Neuron (in vitro differentiated cells): Measurements from ENCODE around the gene NOP14.

Experiments used
- H2AFZ ChIP-seq: one replicate; pipeline ENCODE4 v1.6.1; 2013; ENCODE audit warnings: low read depth, mild to moderate bottlenecking, inconsistent platforms, low read length, moderate library complexity
- H3K27me3 ChIP-seq: one replicate; pipeline ENCODE4 v1.6.1; 2013; ENCODE audit warnings: low read length; ENCODE audit not compliant: insufficient read depth
- H3K36me3 ChIP-seq: one replicate; pipeline ENCODE4 v1.6.1; 2013; ENCODE audit warnings: low read length; ENCODE audit not compliant: insufficient read depth
- H3K4me1 ChIP-seq: one replicate; pipeline ENCODE4 v1.6.1; 2013; ENCODE audit warnings: low read length; ENCODE audit not compliant: insufficient read depth
- H3K4me3 ChIP-seq: 2 replicates; pipeline ENCODE4 v1.5.1; 2013; ENCODE audit warnings: mild to moderate bottlenecking, low read length, moderate library complexity
- H3K9me3 ChIP-seq: one replicate; pipeline ENCODE4 v1.6.1; 2013; ENCODE audit warnings: low read length

NOP14 gene

DNA sequence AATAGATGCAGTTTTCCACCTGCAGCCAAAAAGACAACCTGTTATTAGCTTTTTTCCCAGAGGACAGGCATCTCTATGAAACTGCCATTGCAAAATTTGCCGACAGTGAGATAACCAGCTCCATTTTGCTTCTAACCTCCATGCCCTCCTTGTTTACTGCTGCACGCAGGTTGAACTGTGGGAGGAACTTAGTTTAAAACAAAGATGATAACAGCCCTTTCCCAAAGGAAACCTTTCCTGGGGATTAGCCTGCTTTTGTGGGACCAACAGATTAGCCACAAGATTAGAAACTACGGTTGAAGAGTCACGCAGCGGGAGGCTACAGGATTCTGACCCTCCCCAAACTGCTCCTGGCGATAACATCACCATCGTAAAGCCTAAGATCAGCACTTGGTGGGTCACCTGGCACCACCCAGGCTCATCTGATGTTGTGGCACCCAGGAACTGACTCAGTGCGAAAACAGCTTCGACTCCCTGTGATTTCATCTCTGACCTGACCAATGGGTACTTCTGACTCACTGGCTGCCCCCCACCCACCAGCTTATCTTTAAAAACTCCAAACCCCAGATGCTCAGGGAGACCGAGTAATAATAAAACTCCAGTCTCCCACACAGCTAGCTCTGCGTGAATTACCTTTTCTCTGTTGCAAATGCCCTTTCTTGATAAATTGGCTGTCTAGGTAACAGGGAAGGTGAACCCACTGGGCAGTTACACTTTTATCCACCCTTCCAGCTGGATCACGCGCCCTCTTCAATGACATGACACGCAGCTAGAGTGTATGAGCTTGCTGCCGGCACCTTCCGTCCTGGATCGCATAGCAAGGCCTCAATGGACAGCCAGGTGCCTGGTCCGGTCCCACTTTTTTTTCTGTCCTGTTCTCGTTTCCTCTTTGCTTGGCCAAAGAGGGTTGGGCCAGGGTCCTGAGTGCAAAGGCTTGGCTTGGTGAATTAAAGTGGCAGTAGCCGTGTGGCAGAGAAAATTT, 27.2 kb downstream of the NOP14 start:
- Histone ChIP-seq H3K9me3 (no peaks in the 10 kb centered on the region), H3K4me1 (peaks cover 15% of the 10 kb centered on the region), H3K27me3 (no peaks in the 10 kb centered on the region), H2AFZ (no peak overlapping the region), H3K36me3 (peaks cover 51% of the 10 kb centered on the region), H3K4me3 (peak overlapping the region; percentile 73)

GRCh38 chr4:2934813-2935761, 28.1 kb downstream of the NOP14 start:
- H2AFZ ChIP-seq: peak overlapping the region; percentile 42
- H3K27me3 ChIP-seq: no peaks in the 10 kb centered on the region
- H3K36me3 ChIP-seq: peaks cover 49% of the 10 kb centered on the region
- no peaks in the 10 kb centered on the region for H3K9me3 ChIP-seq
- peak overlapping the region; percentile 73 for H3K4me3 ChIP-seq
- H3K4me1 ChIP-seq: peaks cover 15% of the 10 kb centered on the region

GRCh38 chr4:2934077-2934812, 29.0 kb downstream of the NOP14 start:
- Histone ChIP-seq H3K4me3 (peak overlapping the region; percentile 73), H3K27me3 (no peaks in the 10 kb centered on the region), H3K36me3 (peaks cover 49% of the 10 kb centered on the region), H3K4me1 (peaks cover 15% of the 10 kb centered on the region), H2AFZ (no peak overlapping the region), H3K9me3 (no peaks in the 10 kb centered on the region)

GRCh38 chr4:2933566-2934076, 29.6 kb downstream of the NOP14 start:
- Histone ChIP-seq H3K9me3 (no peaks in the 10 kb centered on the region), H3K4me3 (peak overlapping the region; percentile 61), H3K36me3 (peaks cover 49% of the 10 kb centered on the region), H3K4me1 (peaks cover 15% of the 10 kb centered on the region), H2AFZ (no peak overlapping the region), H3K27me3 (no peaks in the 10 kb centered on the region)

- H3K4me1 ChIP-seq: peaks cover 15% of the 10 kb centered on the region
- H3K36me3 ChIP-seq: peaks cover 51% of the 10 kb centered on the region
- no peak overlapping the region for H2AFZ ChIP-seq
- H3K9me3 ChIP-seq: no peaks in the 10 kb centered on the region
- peak overlapping the region; percentile 61 for H3K4me3 ChIP-seq
- no peaks in the 10 kb centered on the region for H3K27me3 ChIP-seq
These were observed 30.1 kb downstream of the NOP14 start for GRCh38 chr4:2932951-2933565.

GRCh38 chr4:2932321-2932950, 30.8 kb downstream of the NOP14 start:
- Histone ChIP-seq H3K4me3 (no peak overlapping the region), H3K36me3 (peaks cover 51% of the 10 kb centered on the region), H3K9me3 (no peaks in the 10 kb centered on the region), H3K4me1 (peaks cover 15% of the 10 kb centered on the region), H2AFZ (no peak overlapping the region), H3K27me3 (no peaks in the 10 kb centered on the region)

- no peak overlapping the region for H3K4me3 ChIP-seq
- no peaks in the 10 kb centered on the region for H3K9me3 ChIP-seq
- peaks cover 51% of the 10 kb centered on the region for H3K36me3 ChIP-seq
- peaks cover 15% of the 10 kb centered on the region for H3K4me1 ChIP-seq
- no peaks in the 10 kb centered on the region for H3K27me3 ChIP-seq
- H2AFZ ChIP-seq: no peak overlapping the region
These were observed 31.5 kb downstream of the NOP14 start for GRCh38 chr4:2931512-2932301.

- H3K9me3 ChIP-seq: no peaks in the 10 kb centered on the region
- peaks cover 57% of the 10 kb centered on the region for H3K36me3 ChIP-seq
- H3K4me3 ChIP-seq: no peak overlapping the region
- H3K27me3 ChIP-seq: no peaks in the 10 kb centered on the region
- H3K4me1 ChIP-seq: peaks cover 11% of the 10 kb centered on the region
- no peak overlapping the region for H2AFZ ChIP-seq
These were observed 32.3 kb downstream of the NOP14 start for GRCh38 chr4:2930758-2931511.

GRCh38 chr4:2930135-2930757, 33.0 kb downstream of the NOP14 start:
- H3K27me3 ChIP-seq: no peaks in the 10 kb centered on the region
- peaks cover 63% of the 10 kb centered on the region for H3K36me3 ChIP-seq
- no peak overlapping the region for H3K4me3 ChIP-seq
- no peak overlapping the region for H2AFZ ChIP-seq
- no peaks in the 10 kb centered on the region for H3K9me3 ChIP-seq
- H3K4me1 ChIP-seq: peaks cover 4% of the 10 kb centered on the region

- H3K9me3 ChIP-seq: no peaks in the 10 kb centered on the region
- no peaks in the 10 kb centered on the region for H3K27me3 ChIP-seq
- H3K4me3 ChIP-seq: no peak overlapping the region
- no peak overlapping the region for H2AFZ ChIP-seq
- peaks cover 71% of the 10 kb centered on the region for H3K36me3 ChIP-seq
- H3K4me1 ChIP-seq: peaks cover 3% of the 10 kb centered on the region
These were observed 33.7 kb downstream of the NOP14 start for GRCh38 chr4:2929469-2929868.
